Measurements from ENCODE around the gene SH2D7.
"Not testable (repeated sequence)": the region's sequence is repeated elsewhere in the genome, so short reads cannot be mapped to it uniquely, and the experiment has no call there.

SH2D7 gene

GRCh38 chr15:78140292-78140691 lies 47.9 kb downstream of the SH2D7 start:
- no peak for DNase-seq (ENCODE audit: low read depth in 2 of 2)

- DNase-seq (ENCODE audit: low read depth in 2 of 2), result no peak
Observed at GRCh38 chr15:78142332-78142731, 50.0 kb downstream of the SH2D7 start.

GRCh38 chr15:78146425-78147154 lies 54.2 kb downstream of the SH2D7 start:
- no peak for DNase-seq (ENCODE audit: low read depth in 2 of 2)

GRCh38 chr15:78147566-78147965 lies 55.2 kb downstream of the SH2D7 start:
- DNase-seq (ENCODE audit: low read depth in 2 of 2), result no peak

- no peak for DNase-seq (ENCODE audit: low read depth in 2 of 2)
Observed at GRCh38 chr15:78148392-78149067, 56.2 kb downstream of the SH2D7 start.

- DNase-seq (ENCODE audit: low read depth in 2 of 2), result peak; percentile 99 to 100
Observed at GRCh38 chr15:78149068-78149804, 56.9 kb downstream of the SH2D7 start, which contains the start of gene IDH3A. TSS of gene IDH3A (plus strand) at chr15:78149362. CDS start at chr15:78149404, 42 bp downstream.

- no peak for DNase-seq (ENCODE audit: low read depth in 2 of 2)
Observed at GRCh38 chr15:78149805-78150751, 57.7 kb downstream of the SH2D7 start.

- not testable (repeated sequence) for DNase-seq (ENCODE audit: low read depth in 2 of 2)
Observed at GRCh38 chr15:78151075-78151474, 58.7 kb downstream of the SH2D7 start.

Data from stimulated activated CD4-positive, alpha-beta T cell treated with anti-CD3 and anti-CD28 coated beads, Interleukin-15, amount 100 ng/mL, for 48 hours (primary cell).